ENCODE data around the gene PACS2. TPM values are rescaled to one million over a fixed set of nuclear protein-coding genes. Genes with fewer than 3 reads are reported as not detected.

PACS2 gene
- total and polyA plus RNA-seq, 2 of the 8 experiments (the other 6 are each of a cell fraction or from before 2014, with no cell fraction given), result 38.0 to 62.8 TPM

DNA sequence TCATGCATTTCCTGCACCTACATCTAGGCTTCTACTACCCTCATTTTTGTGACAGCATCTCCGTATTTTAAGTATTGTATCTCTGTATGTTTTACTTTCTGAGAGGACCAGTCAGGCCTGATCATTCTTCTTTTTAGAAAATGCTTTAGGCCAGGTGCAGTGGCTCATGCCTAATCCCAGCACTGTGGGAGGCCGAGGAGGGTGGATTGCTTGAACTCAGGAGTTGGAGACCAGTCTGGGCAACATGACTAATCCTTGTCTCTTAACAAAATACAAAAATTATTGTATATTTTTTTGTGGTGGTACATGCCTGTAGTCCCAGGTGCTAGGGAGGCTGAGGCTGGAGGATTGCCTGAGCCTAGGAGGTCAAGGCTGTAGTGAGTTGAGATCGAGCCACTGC is 36.9 kb downstream of the PACS2 start:
- no peak overlapping the region for H3K9ac ChIP-seq (replicated peaks in 1 of 4; ENCODE audit: extremely low read depth in 1 of 4, low read depth in 3 of 4, low read length in 3 of 4)
- no peak overlapping the region for H2BK15ac ChIP-seq (ENCODE audit: low read length)
- WGBS, 2 experiments (ENCODE audit: extremely low coverage in 1 of 2, insufficient coverage in 1 of 2, insufficient read length in 1 of 2, insufficient replicate concordance in 2 of 2, low coverage in 1 of 2, low lambda C conversion rate in 2 of 2, missing lambda C conversion rate in 1 of 2), result 79% methylated on average over 3 of the region's 3 CpGs; no CpG with 5 or more reads in 1 of the 2 experiments
- H3K23ac ChIP-seq (ENCODE audit: insufficient read length), result no peak overlapping the region
- CTCF ChIA-PET (ENCODE audit: partially characterized antibody), result interaction anchor here (0.6 to 3.6 kb wide), 30 partner anchors 9 to 216 kb away, joined by 3 to 27 read pairs (median 4); partner anchors contain the start of genes BTBD6 and NUDT14
- no peak overlapping the region for H3K14ac ChIP-seq (ENCODE audit: insufficient read length)
- H2BK20ac ChIP-seq (ENCODE audit: low read length), result no peak overlapping the region
- H3K79me2 ChIP-seq (ENCODE audit: control insufficient read depth in 1 of 2, insufficient read depth in 2 of 2, low read length in 2 of 2), result peaks cover 0 to 5% of the 10 kb centered on the region in 2 experiments; a peak in 2 of 4 replicates
- peaks cover 3% of the 10 kb centered on the region; the same call in 1 of the 2 replicates for H3K79me1 ChIP-seq (ENCODE audit: low read depth, low read length)
- H3K36me3 ChIP-seq (ENCODE audit: control insufficient read depth in 2 of 4, insufficient read depth in 4 of 4, low read length in 3 of 4), result no peaks in the 10 kb centered on the region
- TF ChIP-seq YY1 (IDR thresholded peaks at IDR 0.05; ENCODE audit: low read depth, low read length), result no peak
- TF ChIP-seq TCF12 (IDR thresholded peaks at IDR 0.05; ENCODE audit: low read depth, low read length), result no peak
- no peak for TF ChIP-seq FOSL1 (IDR thresholded peaks at IDR 0.05; ENCODE audit: insufficient read depth, low read depth, low read length)
- no peak for TF ChIP-seq HDAC6 (IDR thresholded peaks at IDR 0.05; ENCODE audit: low read depth, low read length)
- no peak for TF ChIP-seq TEAD4 (IDR thresholded peaks at IDR 0.05; ENCODE audit: low read depth, low read length)
- no peak for TF ChIP-seq SP1 (IDR thresholded peaks at IDR 0.05; ENCODE audit: low read depth, low read length)
- TF ChIP-seq EP300 (IDR thresholded peaks at IDR 0.05; ENCODE audit: borderline replicate concordance in 1 of 2, low read depth in 2 of 2, low read length in 2 of 2), result no peak
- TF ChIP-seq JUN (IDR thresholded peaks at IDR 0.05; ENCODE audit: low read depth, low read length), result no peak
- TF ChIP-seq CEBPB (IDR thresholded peaks at IDR 0.05; ENCODE audit: low read depth, low read length), result no peak
- TF ChIP-seq CREB1 (IDR thresholded peaks at IDR 0.05), result no peak
- TF ChIP-seq SP2 (IDR thresholded peaks at IDR 0.05; ENCODE audit: low read length), result no peak
- no peaks in the 10 kb centered on the region for H3K23me2 ChIP-seq (ENCODE audit: low read depth, low read length)
- H3K56ac ChIP-seq (replicated peaks; ENCODE audit: insufficient read length, low read depth, low read length), result no peak overlapping the region
- no peaks in the 10 kb centered on the region for H3K27me3 ChIP-seq (replicated peaks in 1 of 4; ENCODE audit: control insufficient read depth in 3 of 4, extremely low read depth in 1 of 4, insufficient read depth in 3 of 4, low read length in 3 of 4)
- H3K4me3 ChIP-seq (ENCODE audit: extremely low read depth in 1 of 4, insufficient read depth in 2 of 4, low read depth in 3 of 4, low read length in 4 of 4), result no peak overlapping the region
- FAIRE-seq, result no peak
- no peak overlapping the region for H4K8ac ChIP-seq (ENCODE audit: extremely low read depth, insufficient read depth, low read length)
- H2BK5ac ChIP-seq (ENCODE audit: low read depth, low read length), result no peak overlapping the region
- no peak overlapping the region for H2AK5ac ChIP-seq (ENCODE audit: low read depth, low read length)
- H4K5ac ChIP-seq (ENCODE audit: insufficient read length, low read depth, low read length), result no peak overlapping the region
- POLR2A ChIA-PET (ENCODE audit: partially characterized antibody), result no interaction called here
- H2BK120ac ChIP-seq (replicated peaks; ENCODE audit: low read depth, low read length), result no peak overlapping the region
- no peak overlapping the region for H3K27ac ChIP-seq (ENCODE audit: low read depth, low read length)
- H4K91ac ChIP-seq (replicated peaks; ENCODE audit: insufficient read length, low read length), result no peak overlapping the region
- H4K20me1 ChIP-seq (replicated peaks in 1 of 2; ENCODE audit: control insufficient read depth in 1 of 2, insufficient read depth in 2 of 2, low read length in 2 of 2), result peaks cover 4 to 22% of the 10 kb centered on the region in 2 experiments
- H2AFZ ChIP-seq (ENCODE audit: low read length), result no peak overlapping the region
- H3K4me1 ChIP-seq (replicated peaks in 1 of 4; ENCODE audit: control insufficient read depth in 3 of 4, insufficient read depth in 4 of 4, low read length in 3 of 4), result peaks cover 0 to 7% (median 3%) of the 10 kb centered on the region in 4 experiments; a peak in 3 of 7 replicates
- no peak overlapping the region for H3K4ac ChIP-seq (replicated peaks; ENCODE audit: insufficient read length, low read depth, low read length)
- no peak overlapping the region for H3K18ac ChIP-seq (ENCODE audit: extremely low read depth, low read length)
- DNase-seq (ENCODE audit: low read depth in 1 of 2, low spot score in 2 of 2), result no peak
- no peaks in the 10 kb centered on the region for H3K9me3 ChIP-seq (ENCODE audit: insufficient read depth in 2 of 2, low read depth in 1 of 2, low read length in 1 of 2)
- no peak overlapping the region for H3K4me2 ChIP-seq (ENCODE audit: insufficient read depth in 1 of 2, low read depth in 2 of 2, low read length in 2 of 2)
- H2BK12ac ChIP-seq (ENCODE audit: low read depth, low read length), result no peak overlapping the region

All from H1 (cell line).